ENCODE results near the gene SLC26A4. TPM values are rescaled to one million over a fixed set of nuclear protein-coding genes. Genes with fewer than 3 reads are reported as not detected.

Gene SLC26A4
- total RNA-seq, 2 donors from 2014 or later: 0.42 TPM; not detected in 1

GRCh38 chr7:107684947-107685463 lies 24.4 kb downstream of the SLC26A4 start:
- Mint-ChIP-seq H3K9me3 (no peaks in the 10 kb centered on the region), H3K27ac (no peak overlapping the region), H3K36me3 (ENCODE audit: low read depth) (no peaks in the 10 kb centered on the region), H3K4me3 (no peak overlapping the region), H3K4me1 (peaks cover 8% of the 10 kb centered on the region), H3K27me3 (ENCODE audit: insufficient read depth) (peaks cover 3% of the 10 kb centered on the region)
- H3K4me3 ChIP-seq (ENCODE audit: low read length): no peak overlapping the region
- H3K27me3 ChIP-seq (ENCODE audit: control insufficient read depth, insufficient read depth, low read length, poor library complexity, severe bottlenecking): no peaks in the 10 kb centered on the region
- WGBS, 2 experiments (ENCODE audit: insufficient coverage in 1 of 2, insufficient read length in 1 of 2): 83 to 100% methylated on average over 1 of the region's 1 CpG
- no peak overlapping the region for H3K27ac ChIP-seq (ENCODE audit: low read depth, low read length)
- H3K36me3 ChIP-seq (ENCODE audit: control insufficient read depth, insufficient read depth, low read length): no peaks in the 10 kb centered on the region
- no peak overlapping the region for H3K9ac ChIP-seq (ENCODE audit: extremely low read depth, low read length, poor library complexity, severe bottlenecking)
- TF ChIP-seq CTCF (conservative IDR thresholded peaks at IDR 0.05): no peak
- H3K4me1 ChIP-seq (ENCODE audit: control insufficient read depth, insufficient read depth, low read length): peaks cover 2% of the 10 kb centered on the region
- DNase-seq: no peak
- H3K9me3 ChIP-seq (ENCODE audit: control insufficient read depth, low read length): no peaks in the 10 kb centered on the region

GRCh38 chr7:107686816-107687387 lies 26.3 kb downstream of the SLC26A4 start:
- no peaks in the 10 kb centered on the region for H3K27me3 ChIP-seq (ENCODE audit: control insufficient read depth, insufficient read depth, low read length, poor library complexity, severe bottlenecking)
- H3K27ac ChIP-seq (ENCODE audit: low read depth, low read length): no peak overlapping the region
- H3K4me1 ChIP-seq (ENCODE audit: control insufficient read depth, insufficient read depth, low read length): peaks cover 2% of the 10 kb centered on the region
- no peak for DNase-seq
- H3K9me3 ChIP-seq (ENCODE audit: control insufficient read depth, low read length): no peaks in the 10 kb centered on the region
- 94 to 100% methylated on average over 5 of the region's 5 CpGs for WGBS, 2 experiments (ENCODE audit: insufficient coverage in 1 of 2, insufficient read length in 1 of 2)
- H3K9ac ChIP-seq (ENCODE audit: extremely low read depth, low read length, poor library complexity, severe bottlenecking): no peak overlapping the region
- no peaks in the 10 kb centered on the region for H3K36me3 ChIP-seq (ENCODE audit: control insufficient read depth, insufficient read depth, low read length)
- peaks cover 3% of the 10 kb centered on the region for H3K27me3 Mint-ChIP-seq (ENCODE audit: insufficient read depth)
- H3K4me3 Mint-ChIP-seq: no peak overlapping the region
- H3K27ac Mint-ChIP-seq: no peak overlapping the region
- peaks cover 15% of the 10 kb centered on the region for H3K4me1 Mint-ChIP-seq
- TF ChIP-seq CTCF (conservative IDR thresholded peaks at IDR 0.05): no peak
- no peak overlapping the region for H3K4me3 ChIP-seq (ENCODE audit: low read length)
- no peaks in the 10 kb centered on the region for H3K9me3 Mint-ChIP-seq
- no peaks in the 10 kb centered on the region for H3K36me3 Mint-ChIP-seq (ENCODE audit: low read depth)

DNA sequence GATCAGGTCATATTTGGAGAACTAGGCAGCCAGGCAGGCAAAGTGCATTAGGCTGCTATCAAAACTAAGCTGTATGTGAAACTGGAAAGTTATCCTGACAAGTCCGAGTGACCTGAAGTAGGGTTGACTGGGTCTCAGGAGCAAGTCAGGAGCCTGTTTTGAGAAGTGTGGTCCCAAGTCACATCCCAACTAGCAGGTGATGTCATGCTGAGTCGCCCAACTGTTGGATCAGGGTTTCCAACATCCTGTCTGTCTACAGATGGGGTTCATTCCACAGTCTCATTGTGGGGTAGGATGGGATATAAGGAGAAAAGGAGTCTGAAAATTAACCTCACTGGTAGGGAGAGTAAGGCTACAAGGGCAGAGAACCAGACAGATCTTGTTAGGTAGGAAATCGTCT lies 27.0 kb downstream of the SLC26A4 start:
- peaks cover 2% of the 10 kb centered on the region for H3K4me1 ChIP-seq (ENCODE audit: control insufficient read depth, insufficient read depth, low read length)
- H3K4me3 Mint-ChIP-seq: no peak overlapping the region
- no peak overlapping the region for H3K4me3 ChIP-seq (ENCODE audit: low read length)
- no peak for TF ChIP-seq CTCF (conservative IDR thresholded peaks at IDR 0.05)
- H3K36me3 ChIP-seq (ENCODE audit: control insufficient read depth, insufficient read depth, low read length): no peaks in the 10 kb centered on the region
- no peaks in the 10 kb centered on the region for H3K9me3 Mint-ChIP-seq
- H3K27me3 Mint-ChIP-seq (ENCODE audit: insufficient read depth): peaks cover 3% of the 10 kb centered on the region
- no peak overlapping the region for H3K9ac ChIP-seq (ENCODE audit: extremely low read depth, low read length, poor library complexity, severe bottlenecking)
- no peaks in the 10 kb centered on the region for H3K36me3 Mint-ChIP-seq (ENCODE audit: low read depth)
- 84 to 90% methylated on average over 2 to 3 of the region's 3 CpGs for whole genome bisulfite sequencing, 2 experiments (ENCODE audit: insufficient coverage in 1 of 2, insufficient read length in 1 of 2)
- H3K9me3 ChIP-seq (ENCODE audit: control insufficient read depth, low read length): no peaks in the 10 kb centered on the region
- no peaks in the 10 kb centered on the region for H3K27me3 ChIP-seq (ENCODE audit: control insufficient read depth, insufficient read depth, low read length, poor library complexity, severe bottlenecking)
- H3K4me1 Mint-ChIP-seq: peaks cover 15% of the 10 kb centered on the region
- DNase-seq: no peak
- no peak overlapping the region for H3K27ac ChIP-seq (ENCODE audit: low read depth, low read length)
- no peak overlapping the region for H3K27ac Mint-ChIP-seq
